NCI-H345 (cell line): Measurements from ENCODE around the gene OCA2.
"Not testable (repeated sequence)": the region's sequence is repeated elsewhere in the genome, so short reads cannot be mapped to it uniquely, and the experiment has no call there.

Experiments
- DNase-seq: peaks from one replicate; lab custom pipeline; 2025; lab: John Stamatoyannopoulos, UW

The OCA2 gene

DNA sequence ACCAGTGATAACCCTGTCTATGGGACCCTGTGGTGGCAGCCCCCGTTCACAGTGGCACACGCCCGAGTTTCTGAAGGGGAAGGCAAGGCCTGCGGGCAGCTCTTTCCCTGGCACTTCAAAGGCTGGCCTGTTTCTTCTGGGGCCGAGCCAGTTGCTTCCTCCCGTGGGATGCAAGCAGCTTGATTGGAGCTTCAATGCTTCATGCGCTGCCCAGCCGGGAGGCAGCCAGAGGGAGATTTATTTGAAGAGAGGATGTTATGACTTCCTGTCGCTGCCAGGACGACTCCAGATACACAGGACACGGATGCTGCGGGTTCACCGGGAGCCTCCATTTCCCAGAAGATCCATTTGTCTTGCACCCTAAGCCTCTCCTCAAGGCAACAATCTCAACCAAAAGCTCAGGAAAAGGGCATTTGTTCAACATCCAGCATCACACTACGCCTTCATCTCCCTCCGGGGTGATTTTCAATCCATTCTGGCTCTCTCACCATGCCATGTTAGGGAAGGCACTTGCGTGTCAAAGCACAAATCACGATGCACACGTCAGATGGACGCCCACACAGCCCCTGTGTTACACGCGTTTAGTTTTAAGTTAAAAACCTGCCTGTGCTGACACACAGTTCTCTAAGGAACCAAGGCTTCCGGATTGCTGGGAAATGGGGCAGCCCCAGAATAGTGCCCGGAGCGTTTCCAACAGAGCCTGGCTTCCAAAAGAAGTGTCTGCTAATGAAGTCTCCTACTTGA, 330.2 kb downstream of the OCA2 start:
- no peak for DNase-seq

DNA sequence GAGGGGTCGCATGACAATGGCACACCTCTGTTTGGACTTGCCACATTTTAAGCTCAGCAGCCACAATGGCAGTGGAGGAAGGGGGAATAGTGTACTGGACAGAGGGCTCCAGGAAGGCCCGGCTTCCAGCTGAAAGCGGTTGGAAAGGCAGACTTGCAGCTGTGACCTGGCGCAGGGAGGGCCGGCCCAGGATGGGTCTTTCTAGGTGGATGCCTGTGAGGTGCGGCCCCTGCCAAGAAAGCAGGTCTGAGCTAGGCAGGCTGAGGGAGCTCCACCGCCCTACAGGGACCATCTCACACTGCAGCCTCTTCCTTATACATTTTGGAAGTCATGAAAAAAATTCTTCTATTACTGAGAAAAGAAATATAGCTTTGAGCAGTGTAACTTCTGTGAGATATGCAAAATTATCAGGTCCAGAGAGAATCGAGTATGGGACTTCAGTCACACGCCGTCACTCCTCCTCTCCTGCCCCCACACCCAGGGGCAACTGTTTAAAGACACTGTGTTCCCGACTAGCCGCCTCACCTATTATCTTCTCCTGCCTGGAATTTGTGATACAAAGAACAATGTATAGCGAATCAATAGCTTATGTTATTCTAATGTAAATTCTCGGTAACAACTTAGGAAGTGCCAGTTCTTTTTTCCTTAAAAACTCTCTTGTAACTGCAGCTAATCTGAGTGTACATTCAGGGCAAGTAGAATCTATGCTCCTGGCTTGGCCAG, 331.0 kb downstream of the OCA2 start:
- no peak for DNase-seq

DNA sequence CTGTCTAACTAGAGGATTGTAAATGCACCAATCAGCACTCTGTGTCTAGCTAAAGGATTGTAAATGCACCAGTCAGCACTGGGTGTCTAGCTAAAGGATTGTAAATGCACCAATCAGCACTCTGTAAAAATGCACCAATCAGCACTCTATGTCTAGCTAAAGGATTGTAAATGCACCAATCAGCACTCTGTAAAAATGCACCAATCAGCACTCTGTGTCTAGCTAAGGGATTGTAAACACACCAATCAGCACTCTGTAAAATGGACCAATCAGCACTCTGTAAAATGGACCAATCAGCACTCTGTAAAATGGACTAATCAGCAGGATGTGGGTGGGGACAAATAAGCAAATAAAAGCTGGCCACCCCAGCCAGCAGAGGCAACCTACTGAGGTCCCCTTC, 331.7 kb downstream of the OCA2 start:
- DNase-seq, result not testable (repeated sequence)

DNA sequence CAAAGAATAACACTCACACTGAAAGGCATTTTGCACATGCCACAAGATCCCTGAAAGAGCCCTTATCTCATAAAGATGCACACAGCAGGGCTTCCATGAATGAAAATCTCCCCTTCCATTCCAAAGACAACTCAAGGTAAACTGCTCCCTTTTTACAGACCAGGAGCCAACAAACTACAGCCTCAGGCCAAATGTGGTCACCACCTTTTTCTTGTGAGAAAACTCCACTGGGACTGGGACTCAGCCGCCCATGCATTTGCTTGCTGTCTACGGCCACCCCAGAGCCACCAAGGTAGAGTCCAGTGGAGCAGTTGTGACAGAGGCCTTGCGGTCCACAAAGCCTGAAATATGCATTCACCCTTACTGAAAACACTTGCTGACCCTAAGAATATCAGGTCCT, 334.8 kb downstream of the OCA2 start:
- DNase-seq, result no peak

DNA sequence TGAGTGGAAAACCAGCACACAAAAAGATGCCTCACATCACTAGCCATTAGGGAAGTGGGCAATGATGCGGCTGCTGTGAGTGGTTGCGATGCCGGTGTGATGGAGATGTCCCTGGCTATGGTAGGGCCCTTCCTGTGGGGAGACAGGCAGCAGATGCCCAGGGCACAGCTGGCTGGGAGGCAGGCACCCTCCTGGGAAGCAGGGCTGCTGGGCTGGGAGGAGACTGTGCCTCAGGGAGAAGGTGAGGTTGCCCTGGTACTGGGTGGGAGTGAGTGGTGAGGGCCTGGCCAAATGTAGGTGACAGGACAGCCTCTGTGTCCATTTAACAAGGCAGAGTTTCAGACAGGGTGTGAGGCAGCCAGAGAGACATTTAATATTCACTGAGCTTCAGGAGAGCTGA, 335.6 kb downstream of the OCA2 start:
- no peak for DNase-seq

DNA sequence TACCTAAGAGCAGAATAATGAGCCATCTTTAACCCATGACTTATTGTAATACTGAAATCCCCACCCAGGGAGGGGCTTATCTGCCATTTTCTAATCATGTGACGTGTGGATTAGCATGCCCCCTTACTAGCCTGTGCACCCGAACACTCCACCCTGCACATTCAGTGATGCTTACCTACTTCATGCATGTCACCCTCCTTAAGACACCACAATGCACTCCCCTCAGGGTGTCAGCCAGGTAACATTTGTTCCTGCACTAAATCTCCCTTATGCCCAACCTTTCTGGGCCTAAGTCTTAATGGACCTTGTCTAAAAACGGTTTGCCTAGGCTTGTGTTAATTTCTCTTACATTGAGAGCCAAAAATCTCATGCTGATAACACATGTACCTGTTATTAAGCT, 336.6 kb downstream of the OCA2 start:
- DNase-seq, result no peak

DNA sequence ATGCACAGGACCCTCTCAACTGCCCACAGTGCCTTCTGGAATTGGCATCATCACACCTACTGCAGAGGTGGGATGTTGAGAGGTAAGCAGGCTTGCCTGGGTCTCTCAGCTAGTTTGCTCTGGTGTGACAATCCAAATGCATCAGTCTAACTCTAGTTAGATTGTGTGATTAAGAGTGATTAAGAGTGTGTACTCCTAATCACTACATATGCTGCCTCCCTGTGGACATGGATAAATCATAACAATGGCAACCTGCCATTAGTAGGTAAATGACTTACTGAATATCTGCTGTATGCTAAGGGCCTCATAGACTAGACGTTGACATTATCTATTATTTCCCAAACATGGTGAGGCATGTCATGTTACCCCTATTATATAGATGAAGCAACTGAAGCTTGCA, 342.1 kb downstream of the OCA2 start:
- no peak for DNase-seq

DNA sequence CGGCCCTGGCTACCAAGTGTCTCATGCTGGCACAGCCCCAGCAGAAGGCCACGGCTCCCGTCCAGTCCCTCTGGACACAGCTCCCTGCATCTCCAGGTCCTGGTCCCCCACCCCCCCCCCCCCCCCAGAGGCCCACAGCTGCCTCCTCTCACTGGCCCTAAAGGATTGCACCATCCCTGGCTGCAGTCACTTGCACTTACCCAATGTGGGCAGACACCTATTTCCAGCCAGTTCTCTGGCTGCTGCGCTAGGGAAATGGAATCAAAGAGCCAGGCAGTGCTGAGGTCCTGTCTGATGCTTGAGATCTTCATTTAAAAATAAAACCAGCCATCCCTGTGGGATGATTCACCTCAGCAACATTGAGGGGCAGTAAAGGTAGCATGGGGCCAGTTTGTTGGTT, 346.4 kb downstream of the OCA2 start:
- no peak for DNase-seq

DNA sequence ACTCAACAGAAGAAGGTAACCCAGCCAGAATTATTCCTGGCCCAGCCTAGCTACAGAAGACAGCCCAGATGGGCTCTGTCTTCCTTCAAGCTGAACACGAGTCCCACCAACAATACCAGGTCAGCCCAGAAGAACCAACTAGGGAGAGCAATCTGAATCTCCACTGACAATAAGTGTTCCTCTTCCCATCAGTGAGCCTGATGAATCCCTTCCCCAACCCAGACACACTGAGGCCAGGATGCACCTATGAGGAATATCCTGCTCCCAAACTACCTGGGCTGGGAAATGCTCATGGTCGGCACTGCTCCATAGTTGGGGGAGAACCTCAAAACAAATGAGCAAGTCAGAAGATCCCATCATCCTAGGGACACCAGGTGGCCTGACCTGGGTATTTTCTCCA, 351.1 kb downstream of the OCA2 start:
- DNase-seq, result no peak

DNA sequence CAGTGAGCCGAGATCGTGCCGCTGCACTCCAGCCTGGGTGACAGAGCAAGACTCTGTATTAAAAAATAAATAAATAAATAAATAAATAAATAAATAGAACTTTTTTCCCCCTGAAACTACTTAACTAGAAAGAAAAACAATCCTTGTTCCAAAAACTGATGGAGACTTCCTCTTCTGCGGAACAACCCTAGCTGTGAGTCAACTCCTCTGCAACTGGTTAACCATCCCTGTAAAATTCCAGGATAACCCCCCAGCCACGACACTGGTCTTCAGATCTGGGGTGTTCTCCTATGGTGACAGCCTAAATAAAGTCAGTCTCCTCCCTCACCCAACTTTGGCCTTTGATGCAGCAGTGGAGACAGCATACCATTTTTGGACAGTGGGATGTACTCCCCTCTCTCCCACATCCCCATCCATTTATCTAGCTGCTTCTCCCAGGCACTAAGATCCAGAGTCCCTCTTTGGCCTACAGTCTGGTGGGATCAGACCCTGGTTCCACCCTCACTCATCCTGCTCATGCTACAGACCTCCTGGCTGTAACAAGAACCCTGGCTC, 352.6 kb downstream of the OCA2 start:
- DNase-seq, result no peak

DNA sequence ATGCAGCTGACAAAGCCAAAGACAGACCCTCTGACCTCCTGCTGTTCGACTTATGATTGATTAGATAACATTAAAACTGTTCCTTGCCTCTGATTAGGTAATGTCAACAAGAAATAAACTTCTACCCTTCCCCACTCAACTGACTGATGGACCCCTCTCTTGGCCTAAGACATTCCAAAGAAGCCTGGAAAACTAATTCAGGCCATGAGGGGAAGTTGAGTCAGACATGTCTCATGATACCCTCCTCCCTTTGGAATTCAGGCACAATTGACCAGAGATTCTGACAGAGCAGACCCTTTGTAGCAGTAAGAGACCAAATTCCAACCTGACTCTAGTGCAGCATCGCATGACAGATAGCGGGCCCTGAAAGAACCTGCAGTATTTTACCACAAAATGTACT, 354.5 kb downstream of the OCA2 start:
- DNase-seq, result no peak

DNA sequence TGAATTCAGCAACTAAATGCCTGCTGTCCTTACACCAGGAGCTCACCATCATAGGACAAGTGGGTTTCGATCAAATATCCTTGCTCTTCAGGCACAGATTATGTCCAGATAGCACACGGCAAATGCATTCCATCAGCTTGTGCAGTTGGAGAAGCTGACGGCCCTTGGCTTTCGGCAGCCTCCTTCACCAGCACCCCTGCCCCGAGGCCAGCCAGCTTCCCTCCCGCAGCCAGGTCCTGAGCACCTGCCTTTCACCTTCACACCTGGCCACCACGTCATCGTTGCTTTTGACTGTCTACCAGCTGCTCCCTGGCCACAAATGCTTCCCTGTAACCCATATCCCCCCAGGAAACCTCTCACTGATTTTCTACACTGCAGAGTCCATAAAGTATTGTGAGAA, 355.5 kb downstream of the OCA2 start:
- no peak for DNase-seq

DNA sequence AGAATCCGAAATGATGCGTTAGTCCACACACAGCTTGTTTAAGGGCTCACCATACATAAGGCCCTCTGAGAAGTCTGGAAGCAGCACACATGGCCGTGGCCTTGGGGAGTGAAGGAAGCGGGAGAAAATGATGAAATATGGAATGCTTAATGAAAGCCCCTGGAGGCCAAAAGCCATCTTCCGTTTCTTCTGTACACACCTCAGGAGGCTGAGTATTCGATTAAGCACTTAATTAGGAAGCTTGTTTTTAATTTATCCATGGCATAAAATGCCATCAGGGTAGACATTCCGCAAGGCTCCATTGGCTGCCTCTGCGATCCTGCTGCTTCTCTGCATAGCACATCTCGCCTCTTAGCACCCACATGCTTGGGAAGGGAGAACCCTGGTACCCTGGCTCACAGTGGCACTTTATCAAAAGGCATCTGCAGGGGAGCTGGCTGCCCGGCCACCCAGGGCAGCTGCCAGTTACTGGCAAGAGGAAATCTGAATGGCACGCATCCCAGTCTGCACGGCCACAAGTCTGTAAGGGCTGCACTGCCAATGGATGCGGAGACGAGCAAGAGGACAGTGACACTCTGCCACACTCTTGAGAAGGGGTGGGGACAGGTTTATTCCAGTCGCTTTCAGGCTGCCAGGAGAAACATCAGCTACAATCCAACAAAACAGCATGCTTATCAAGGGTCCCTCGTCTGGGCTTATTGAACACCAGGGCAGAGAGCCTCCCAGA, 356.2 kb downstream of the OCA2 start:
- no peak for DNase-seq

DNA sequence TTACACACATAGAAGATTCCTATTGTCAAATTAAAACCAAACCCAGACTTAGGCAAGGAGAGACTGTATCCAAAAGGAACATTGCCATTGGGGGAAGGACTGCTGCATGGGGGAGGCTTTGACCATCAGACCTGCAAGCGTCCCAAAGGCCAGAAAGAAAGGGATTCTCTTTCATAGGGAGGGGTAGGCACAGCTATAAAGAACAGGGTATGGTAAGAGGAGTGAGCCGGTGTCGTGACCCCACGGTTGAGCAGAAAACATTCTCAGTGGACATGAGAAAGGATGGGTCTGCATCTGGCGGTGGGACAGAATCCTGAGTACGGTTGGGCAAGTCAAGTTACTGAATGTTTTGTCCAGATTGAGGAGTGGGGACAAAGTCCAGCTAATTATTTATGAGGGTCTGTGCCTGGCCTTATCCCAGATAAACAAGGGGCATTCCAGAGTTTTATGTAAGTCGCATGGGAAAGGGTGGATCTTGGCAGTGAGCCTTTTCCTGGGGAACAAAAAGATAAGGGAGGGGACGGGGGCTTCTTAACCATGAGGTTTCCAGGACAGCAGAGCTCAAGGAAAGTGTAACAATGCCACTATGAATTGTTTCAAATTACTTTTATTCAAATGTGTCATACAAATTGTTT, 357.8 kb downstream of the OCA2 start:
- DNase-seq, result no peak

DNA sequence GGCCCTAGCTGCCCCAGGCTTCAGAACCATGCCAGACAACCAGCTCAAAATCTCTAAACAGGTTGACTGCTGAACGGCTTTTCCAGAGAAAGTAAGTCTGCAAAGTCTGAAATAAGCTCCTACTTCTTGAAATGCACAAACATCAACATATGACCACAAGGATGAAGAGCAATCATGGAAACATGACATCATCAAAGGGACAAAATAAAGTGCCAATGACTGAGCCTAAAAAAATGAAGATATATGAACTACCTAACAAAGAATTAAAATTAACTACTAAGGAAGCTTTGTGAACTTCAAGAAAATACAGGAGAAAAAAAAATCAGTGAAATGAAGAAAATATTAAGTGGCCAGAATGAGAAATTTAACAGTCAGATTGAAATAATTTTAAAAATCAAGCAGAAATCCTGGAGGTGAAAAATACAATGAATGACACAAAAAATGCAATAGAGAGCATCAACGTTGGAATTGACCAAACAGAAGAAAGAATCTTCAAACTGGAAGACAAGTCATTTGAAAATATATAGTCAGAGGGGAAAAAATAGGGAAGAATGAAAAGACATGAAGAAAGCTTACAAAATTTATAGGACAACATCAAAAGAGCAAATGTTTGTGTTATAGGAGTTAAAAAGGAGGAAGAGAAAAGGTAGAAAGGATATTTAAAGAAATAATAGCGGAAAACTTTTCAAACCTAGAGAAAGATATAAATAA, 364.2 kb downstream of the OCA2 start:
- DNase-seq, result no peak

DNA sequence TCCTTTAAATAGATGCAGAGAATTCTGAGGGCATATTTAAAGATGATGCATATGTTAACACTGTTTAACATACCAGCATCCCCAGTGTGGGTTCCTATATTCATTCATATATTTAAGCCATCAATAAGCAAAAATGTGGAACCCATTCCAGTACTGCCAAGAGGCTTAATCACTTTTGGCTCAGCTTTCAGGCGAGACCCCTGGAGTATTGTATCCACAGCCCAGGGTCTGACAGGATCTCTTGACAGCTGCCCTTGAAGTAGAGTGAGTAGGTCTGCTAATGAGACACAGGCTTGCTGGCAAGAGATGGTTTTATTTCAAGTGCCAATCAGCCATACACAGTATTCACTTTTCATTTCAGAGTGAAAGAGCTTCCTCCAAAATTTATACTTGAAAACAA, 367.3 kb downstream of the OCA2 start:
- DNase-seq, result no peak

DNA sequence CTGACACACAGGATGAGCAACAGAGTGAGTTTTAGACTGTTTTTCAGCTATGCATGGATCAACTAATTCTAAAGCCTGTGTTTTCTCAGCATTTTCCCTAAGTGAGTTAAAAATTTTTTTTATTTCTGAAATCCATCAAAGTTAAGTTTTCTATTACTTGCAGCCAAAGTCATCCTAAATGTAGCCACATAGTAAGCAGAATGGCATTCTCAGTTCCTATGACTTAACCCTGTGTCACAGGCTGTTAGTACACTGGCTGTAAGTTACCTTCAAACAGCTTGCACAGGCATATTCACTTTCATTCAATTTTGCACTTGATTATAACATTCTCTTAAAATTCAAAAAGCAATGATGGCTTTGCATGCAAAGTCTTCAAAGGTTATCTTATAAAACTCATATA, 368.2 kb downstream of the OCA2 start:
- DNase-seq, result no peak

DNA sequence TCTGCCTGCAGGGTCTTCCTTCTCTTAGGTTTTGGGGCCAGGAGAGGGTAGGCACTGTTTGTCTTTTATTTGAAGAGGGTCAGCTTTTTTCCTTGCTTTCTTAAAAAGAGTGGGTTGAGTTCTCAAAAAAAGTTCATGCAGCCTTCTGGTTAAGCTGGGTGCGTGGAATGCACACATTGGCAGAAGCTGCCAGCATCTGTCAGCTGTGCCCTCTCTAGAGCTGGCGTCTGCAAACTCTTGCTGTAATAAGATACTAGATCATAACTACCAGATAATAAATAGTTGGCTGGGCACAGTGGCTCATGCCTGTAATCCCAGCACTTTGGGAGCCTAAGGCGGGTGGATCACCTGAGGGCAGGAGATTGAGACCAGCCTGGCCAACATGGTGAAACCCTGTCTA, 373.4 kb downstream of the OCA2 start:
- DNase-seq, result no peak

DNA sequence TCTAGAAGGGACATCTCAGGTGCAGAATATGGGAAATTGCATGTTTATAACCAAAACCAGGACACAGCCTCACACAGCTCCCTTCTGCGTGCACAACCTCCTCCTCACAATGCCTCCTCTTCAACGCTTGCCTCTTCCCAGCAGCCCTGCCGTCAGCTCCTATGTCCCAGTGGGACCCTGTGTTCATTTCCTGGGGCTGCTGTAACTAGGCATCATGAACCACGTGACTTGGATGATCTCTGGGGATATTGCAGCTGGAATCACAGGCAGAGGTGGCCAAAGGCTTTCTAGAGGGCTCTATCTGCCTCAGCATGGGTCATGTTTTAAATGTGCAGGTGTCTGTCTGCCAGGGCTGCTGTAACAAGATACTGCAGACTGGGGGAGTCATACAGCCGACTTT, 375.3 kb downstream of the OCA2 start:
- peak; percentile 78 for DNase-seq

DNA sequence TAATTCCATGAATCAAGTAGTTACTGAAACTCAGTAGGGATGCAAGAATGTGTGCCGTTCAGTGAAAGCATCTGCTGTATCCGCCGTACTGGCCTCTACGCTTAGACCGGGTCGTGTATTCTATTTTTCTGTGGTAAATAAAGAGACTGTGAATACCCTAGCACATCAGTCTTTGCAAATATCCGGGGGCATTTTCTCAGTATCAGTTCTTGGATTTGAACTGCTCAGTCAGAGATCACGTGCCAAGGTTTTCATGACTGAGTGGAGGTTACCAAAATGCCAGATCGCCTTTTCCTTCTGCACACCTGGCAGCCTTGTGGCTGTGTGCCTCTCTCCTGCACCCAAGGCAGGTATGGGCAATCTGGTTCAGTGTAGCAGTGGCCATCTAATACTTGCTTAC, 377.0 kb downstream of the OCA2 start:
- DNase-seq, result no peak

DNA sequence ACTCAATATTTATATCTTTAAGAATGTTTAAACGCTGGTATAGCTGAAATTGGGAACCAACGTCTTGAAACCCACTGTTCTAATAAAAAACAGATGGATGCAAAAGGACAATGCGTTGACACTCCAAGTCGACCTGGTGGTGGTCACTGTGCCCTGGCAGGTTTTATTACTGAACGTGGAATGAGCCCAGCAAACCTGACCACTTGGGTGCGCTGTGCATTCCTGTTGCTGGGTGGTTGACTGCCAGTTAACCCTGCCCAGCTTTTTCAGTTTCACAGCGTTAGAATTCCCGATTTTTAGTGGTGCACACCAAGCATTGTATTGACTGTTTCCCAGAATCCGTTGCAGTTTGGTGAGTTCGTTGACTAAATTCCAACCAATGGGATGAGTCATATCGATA, 384.4 kb downstream of the OCA2 start:
- DNase-seq, result no peak

DNA sequence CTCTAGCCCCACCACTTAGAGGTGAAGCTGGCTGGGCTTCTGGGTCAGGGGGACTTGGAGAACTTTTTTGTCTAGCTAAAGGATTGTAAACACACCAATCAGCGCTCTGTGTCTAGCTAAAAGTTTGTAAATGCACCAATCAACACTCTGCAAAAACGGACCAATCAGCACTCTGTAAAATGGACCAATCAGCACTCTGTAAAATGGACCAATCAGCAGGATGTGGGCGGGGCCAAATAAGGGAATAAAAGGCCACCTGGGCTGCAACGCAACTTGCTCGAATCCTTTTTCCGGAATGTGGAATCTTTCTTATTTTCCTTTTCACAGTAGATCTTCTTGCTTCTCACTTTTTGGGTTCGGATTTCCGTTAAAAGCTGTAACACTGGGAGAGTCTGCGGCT, 385.3 kb downstream of the OCA2 start:
- DNase-seq, result not testable (repeated sequence)
